ENCODE results near the gene TUBB. TPM values are rescaled to one million over a fixed set of nuclear protein-coding genes. Genes with fewer than 3 reads are reported as not detected.
A peak's percentile ranks its signal among the peaks of the same experiment; 100 is the strongest.

TUBB gene
- total RNA-seq, 4 donors from 2014 or later, result 184 to 351 (median 236) TPM

DNA sequence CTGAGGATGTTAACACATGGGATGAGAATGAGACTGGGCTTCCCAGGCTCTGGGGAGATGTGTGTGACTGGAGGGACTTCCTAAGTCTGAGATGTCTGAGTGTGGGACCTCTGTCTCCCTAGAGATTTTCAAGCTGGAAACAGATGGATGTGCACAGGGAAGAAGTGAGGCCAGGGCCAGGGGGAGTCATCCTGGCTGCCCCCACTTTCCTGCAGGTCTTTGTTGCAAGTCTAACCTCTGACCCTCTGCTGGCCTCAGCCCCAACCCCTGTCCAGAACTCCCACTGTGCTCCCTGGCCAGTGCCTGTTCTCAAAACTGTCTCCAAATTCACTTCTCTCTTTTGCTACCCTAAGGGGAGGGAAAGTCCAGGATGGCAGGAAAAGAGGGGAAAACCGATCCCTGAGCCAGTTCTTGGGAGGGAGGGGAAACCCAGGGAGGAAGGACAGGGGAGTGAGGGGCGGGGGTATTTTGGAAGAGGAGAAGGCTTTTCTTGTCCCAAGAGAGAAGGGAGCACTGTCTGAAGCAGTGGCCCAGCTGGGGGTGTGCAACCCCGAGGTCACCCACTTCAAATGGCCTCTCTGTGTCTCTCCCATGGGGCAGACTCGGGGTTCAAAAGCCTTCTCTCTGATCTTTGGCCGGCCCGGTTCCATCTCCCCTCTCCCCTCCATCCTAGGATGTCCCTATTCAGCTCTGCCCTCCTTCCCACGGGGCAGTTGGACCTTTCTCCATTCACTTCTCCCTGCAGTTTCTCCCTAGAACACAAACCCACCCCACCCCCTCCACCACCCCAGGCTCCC is 36.8 kb upstream of the TUBB start:
- TF ChIP-seq POLR2A (IDR thresholded peaks at IDR 0.05) (no peak), POLR2AphosphoS5 (IDR thresholded peaks at IDR 0.05) (no peak), EP300 (IDR thresholded peaks at IDR 0.05) (no peak)
- TF ChIP-seq, protein P1, sequence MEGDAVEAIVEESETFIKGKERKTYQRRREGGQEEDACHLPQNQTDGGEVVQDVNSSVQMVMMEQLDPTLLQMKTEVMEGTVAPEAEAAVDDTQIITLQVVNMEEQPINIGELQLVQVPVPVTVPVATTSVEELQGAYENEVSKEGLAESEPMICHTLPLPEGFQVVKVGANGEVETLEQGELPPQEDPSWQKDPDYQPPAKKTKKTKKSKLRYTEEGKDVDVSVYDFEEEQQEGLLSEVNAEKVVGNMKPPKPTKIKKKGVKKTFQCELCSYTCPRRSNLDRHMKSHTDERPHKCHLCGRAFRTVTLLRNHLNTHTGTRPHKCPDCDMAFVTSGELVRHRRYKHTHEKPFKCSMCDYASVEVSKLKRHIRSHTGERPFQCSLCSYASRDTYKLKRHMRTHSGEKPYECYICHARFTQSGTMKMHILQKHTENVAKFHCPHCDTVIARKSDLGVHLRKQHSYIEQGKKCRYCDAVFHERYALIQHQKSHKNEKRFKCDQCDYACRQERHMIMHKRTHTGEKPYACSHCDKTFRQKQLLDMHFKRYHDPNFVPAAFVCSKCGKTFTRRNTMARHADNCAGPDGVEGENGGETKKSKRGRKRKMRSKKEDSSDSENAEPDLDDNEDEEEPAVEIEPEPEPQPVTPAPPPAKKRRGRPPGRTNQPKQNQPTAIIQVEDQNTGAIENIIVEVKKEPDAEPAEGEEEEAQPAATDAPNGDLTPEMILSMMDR (IDR thresholded peaks at IDR 0.05), result no peak
- peaks cover 5 to 85% (median 49%) of the 10 kb centered on the region in 3 donors for H3K4me1 ChIP-seq

DNA sequence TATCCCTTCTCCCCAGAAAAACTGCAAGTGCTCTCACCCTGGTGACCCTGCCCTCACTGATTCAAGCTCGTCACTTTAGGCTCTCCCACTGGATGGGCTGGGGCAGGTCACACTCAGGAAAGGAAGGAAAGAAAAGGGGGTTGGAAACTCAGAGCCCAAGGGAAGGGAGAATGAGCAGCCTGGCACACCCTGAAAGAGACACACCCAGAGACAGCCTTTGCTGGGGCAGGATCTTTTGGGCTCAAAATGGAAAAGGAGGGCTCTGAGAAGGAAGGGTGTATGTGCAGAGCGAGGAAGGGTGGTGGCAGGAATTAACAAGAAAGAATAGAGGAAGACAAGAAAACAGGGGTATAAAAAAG is 36.2 kb upstream of the TUBB start:
- no peak for ATAC-seq

More for the DNA sequence above, 36.8 kb upstream of the TUBB start:
- ATAC-seq, result no peak
- peak overlapping the region; percentile 91 to 92 for H3K4me3 ChIP-seq
- peaks cover 0 to 18% of the 10 kb centered on the region in 2 donors for H3K36me3 ChIP-seq
- no peaks in the 10 kb centered on the region for H3K9me3 ChIP-seq
- no peaks in the 10 kb centered on the region for H3K27me3 ChIP-seq
- H3K27ac ChIP-seq, result peak overlapping the region; percentile 92 to 100 (median 98)
- WGBS, 2 donors (ENCODE audit: low coverage in 1 of 2), result 0% methylated on average over 5 of the region's 7 CpGs; no CpG with 5 or more reads in 1 of the 2 donors

DNA sequence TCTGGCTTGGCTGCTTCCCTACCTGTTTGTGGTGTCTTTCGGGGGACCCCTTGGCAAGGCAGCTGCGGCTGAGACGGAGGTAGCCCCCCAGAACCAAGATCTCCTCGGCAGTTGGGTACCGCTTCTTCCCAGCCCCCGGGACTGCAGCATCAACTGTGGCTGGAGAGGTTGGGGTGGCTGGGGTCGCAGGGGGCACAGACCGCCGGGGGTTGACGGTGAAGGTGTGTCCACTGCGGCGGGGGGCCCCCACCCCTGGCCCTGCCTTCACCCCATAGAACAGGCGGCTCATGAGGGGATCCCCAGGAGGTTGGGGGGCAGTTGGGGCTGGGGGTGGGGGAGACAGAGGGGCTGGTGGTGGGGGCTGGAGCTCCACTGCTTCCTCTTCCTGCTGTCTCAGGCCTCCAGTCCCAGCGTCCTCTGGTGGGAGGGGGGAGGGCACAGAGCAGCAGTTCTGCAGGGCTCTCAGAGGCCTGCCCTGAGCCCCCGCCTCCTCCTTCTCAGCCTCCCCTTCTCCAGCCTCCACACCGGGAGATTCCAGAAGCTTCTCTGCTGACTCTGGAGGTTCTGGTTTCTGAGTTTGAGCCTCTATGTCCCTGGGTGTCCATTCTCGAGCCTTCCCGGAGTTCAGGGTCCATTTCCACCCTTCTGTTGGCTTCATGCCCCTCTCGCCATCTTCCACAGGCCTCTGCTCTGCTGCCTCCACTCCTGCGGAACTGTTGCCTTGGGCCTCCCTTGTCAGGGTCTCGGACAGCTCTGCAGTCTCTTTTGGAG is 35.6 kb upstream of the TUBB start:
- peaks cover 0 to 13% of the 10 kb centered on the region in 2 donors for H3K36me3 ChIP-seq
- no peaks in the 10 kb centered on the region for H3K27me3 ChIP-seq
- ATAC-seq, result no peak
- WGBS, 2 donors (ENCODE audit: low coverage in 1 of 2), result 5 to 6% methylated on average over 9 to 13 of the region's 21 CpGs
- H3K4me3 ChIP-seq, result peak overlapping the region; percentile 91 to 92
- peaks cover 4 to 85% (median 55%) of the 10 kb centered on the region in 3 donors for H3K4me1 ChIP-seq
- no peaks in the 10 kb centered on the region for H3K9me3 ChIP-seq
- peak overlapping the region; percentile 92 to 100 (median 98) for H3K27ac ChIP-seq
- TF ChIP-seq EP300 (IDR thresholded peaks at IDR 0.05) (no peak), POLR2AphosphoS5 (IDR thresholded peaks at IDR 0.05) (no peak), POLR2A (IDR thresholded peaks at IDR 0.05) (no peak)
- TF ChIP-seq, protein P1 (IDR thresholded peaks at IDR 0.05), result no peak

More for the DNA sequence above, 36.2 kb upstream of the TUBB start:
- Histone ChIP-seq H3K4me1 (peaks cover 5 to 85% (median 55%) of the 10 kb centered on the region in 3 donors), H3K27ac (peak overlapping the region; percentile 92 to 100 (median 98)), H3K27me3 (no peaks in the 10 kb centered on the region), H3K36me3 (peaks cover 0 to 13% of the 10 kb centered on the region in 2 donors), H3K4me3 (peak overlapping the region; percentile 91 to 92), H3K9me3 (no peaks in the 10 kb centered on the region)
- TF ChIP-seq POLR2A (IDR thresholded peaks at IDR 0.05) (peak in 1 of 2 donors; percentile 8), EP300 (IDR thresholded peaks at IDR 0.05) (no peak)
- WGBS, 2 donors (ENCODE audit: low coverage in 1 of 2), result 0% methylated on average over 1 of the region's 2 CpGs

DNA sequence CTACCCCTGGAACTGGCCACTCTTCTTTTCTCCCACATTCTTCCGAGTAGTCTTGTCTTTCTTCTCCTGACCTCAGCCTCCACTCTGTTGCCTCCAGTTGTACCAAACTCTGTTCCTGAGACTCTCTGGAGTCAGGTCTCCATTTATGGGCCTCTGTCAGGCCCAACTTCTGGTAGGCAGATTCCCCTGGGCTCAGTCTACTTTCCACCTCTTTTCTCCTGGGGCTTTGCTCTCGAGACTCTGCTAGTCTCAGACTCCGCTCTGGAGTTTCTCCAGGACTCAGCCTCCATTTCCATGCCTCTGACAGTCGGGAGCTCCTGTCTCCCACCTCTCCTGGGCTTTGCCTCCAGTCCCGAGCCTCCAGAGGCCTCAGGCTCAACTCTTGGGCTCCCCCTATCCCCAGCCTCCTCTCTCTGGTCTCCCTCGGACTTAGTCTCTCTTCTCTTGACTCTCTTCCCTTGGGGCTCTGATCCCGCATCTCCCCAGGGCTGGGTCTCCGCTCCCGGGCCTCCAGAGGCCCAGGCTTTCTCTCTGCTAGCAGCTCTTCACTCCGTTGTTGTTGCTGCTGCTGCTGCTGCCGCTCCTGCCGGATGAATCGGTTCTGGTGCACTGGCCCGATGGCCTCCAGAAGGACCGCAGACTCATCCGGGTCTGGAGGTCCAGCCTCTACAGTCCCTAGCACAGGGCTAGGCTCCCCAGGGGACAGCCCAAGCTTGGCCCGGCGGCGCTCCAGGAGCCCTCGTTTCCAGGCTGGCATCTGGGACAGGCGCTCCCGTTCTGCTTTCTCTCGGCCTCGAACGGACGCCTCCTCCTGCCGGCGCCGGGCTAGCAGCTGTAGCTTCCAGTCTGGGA is 34.8 kb upstream of the TUBB start:
- no peaks in the 10 kb centered on the region for H3K27me3 ChIP-seq
- 3 to 10% methylated on average over 6 to 9 of the region's 29 CpGs for WGBS, 2 donors (ENCODE audit: low coverage in 1 of 2)
- peaks cover 4 to 85% (median 55%) of the 10 kb centered on the region in 3 donors for H3K4me1 ChIP-seq
- TF ChIP-seq, protein P1 (IDR thresholded peaks at IDR 0.05), result peak in 1 of 4 experiments; percentile 35
- TF ChIP-seq POLR2AphosphoS5 (IDR thresholded peaks at IDR 0.05) (no peak), POLR2A (IDR thresholded peaks at IDR 0.05) (no peak), EP300 (IDR thresholded peaks at IDR 0.05) (no peak)
- no peak for ATAC-seq
- H3K27ac ChIP-seq, result peak overlapping the region; percentile 92 to 100 (median 98)
- H3K9me3 ChIP-seq, result no peaks in the 10 kb centered on the region
- peak overlapping the region; percentile 91 to 92 for H3K4me3 ChIP-seq
- peaks cover 0 to 6% of the 10 kb centered on the region in 2 donors for H3K36me3 ChIP-seq
